Measurements from ENCODE around the gene CSTPP1. TPM values are rescaled to one million over a fixed set of nuclear protein-coding genes. Genes with fewer than 3 reads are reported as not detected.

CSTPP1 gene
- total RNA-seq, 4 donors from 2014 or later: 4.3 to 8.1 (median 6.4) TPM

DNA sequence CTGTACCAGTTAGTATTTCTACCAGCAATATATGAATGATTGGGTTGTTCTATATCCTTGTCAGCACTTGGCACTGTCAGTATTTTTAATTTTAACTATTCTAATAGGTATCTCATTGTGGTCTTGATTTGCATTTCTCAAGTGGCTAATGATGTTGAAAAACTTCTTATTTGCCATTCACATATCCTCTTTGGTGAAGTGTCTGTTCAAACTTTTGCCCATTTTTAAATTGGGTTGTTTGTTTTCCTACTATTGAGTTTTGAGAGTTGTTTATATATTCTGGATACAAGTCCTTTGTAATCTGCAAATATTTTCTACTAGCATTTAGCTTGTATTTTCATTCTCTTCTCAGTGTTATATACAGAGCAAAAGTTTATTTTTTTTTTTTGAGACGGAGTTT, 82.1 kb downstream of the CSTPP1 start:
- Histone ChIP-seq H3K4me1 (no peaks in the 10 kb centered on the region), H3K36me3 (no peaks in the 10 kb centered on the region), H3K9me3 (no peaks in the 10 kb centered on the region), H3K4me3 (no peak overlapping the region), H3K27ac (no peak overlapping the region), H3K27me3 (no peaks in the 10 kb centered on the region)
- no peak for TF ChIP-seq POLR2A (IDR thresholded peaks at IDR 0.05)
- TF ChIP-seq, protein P1, sequence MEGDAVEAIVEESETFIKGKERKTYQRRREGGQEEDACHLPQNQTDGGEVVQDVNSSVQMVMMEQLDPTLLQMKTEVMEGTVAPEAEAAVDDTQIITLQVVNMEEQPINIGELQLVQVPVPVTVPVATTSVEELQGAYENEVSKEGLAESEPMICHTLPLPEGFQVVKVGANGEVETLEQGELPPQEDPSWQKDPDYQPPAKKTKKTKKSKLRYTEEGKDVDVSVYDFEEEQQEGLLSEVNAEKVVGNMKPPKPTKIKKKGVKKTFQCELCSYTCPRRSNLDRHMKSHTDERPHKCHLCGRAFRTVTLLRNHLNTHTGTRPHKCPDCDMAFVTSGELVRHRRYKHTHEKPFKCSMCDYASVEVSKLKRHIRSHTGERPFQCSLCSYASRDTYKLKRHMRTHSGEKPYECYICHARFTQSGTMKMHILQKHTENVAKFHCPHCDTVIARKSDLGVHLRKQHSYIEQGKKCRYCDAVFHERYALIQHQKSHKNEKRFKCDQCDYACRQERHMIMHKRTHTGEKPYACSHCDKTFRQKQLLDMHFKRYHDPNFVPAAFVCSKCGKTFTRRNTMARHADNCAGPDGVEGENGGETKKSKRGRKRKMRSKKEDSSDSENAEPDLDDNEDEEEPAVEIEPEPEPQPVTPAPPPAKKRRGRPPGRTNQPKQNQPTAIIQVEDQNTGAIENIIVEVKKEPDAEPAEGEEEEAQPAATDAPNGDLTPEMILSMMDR (IDR thresholded peaks at IDR 0.05 in 4 of 5, conservative IDR thresholded peaks at IDR 0.05 in 1 of 5): no peak
- intact Hi-C loops (cut with DNase I; ENCODE audit: low total_unique reads): no loop called here
- ATAC-seq: no peak
- in situ Hi-C loops (cut with MboI; ENCODE audit: low sequenced_read_pairs in 4 of 4): no loop called here
- DNase-seq: no peak

DNA sequence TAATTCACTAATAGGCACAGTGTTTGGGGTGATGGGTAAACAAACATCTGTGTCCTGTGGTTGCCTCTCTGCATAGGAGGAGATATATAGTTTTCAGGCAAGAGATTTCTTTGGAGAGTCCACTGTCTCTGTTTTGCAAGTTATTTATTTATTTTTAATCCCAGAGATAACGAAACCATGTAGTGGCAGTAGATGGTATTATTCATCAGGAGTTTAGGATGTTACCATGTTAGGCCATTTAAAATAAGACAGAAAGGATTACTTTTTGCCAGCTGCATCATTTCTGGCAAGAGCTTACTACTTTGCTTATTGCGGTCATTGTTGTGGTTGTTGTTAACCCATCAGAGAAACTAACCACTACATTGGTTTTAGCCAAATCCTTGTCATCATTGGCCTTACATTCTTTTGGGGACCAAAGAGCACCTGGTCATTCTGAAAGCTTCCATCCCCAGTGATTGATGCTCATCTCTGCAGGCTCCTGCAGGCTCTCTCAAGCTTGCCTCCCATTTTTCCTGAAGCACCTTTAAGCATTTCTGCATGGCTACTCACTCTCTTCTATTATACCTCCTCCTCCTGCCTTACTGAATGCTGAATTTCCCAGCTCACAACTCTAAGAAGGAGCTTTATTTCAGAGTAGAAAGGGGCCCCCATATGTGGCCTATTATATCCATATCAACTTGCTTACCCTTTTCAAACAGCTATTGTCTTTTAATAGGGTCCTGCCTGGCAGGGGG, 84.4 kb downstream of the CSTPP1 start:
- in situ Hi-C loops (cut with MboI; ENCODE audit: low sequenced_read_pairs in 4 of 4) (no loop called here), intact Hi-C loops (cut with DNase I; ENCODE audit: low total_unique reads) (no loop called here)
- H3K36me3 ChIP-seq: no peaks in the 10 kb centered on the region

DNA sequence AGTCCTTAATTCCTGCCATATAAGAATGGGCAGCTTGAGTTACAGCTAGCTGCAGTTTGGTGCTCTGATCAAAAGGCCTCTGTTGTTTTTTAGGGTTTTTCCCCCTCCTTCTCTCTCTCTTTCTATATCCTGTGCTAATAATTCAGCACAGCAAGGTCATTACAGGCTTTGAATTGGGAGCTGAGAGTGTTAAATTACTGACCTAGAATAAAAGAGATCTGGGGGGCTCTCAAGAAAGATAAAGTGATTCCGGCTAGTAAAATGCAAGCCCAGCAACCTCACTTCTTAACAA, 84.9 kb downstream of the CSTPP1 start:
- Histone ChIP-seq H3K4me1 (no peaks in the 10 kb centered on the region), H3K27ac (no peak overlapping the region), H3K36me3 (no peaks in the 10 kb centered on the region), H3K27me3 (no peaks in the 10 kb centered on the region), H3K9me3 (no peaks in the 10 kb centered on the region), H3K4me3 (no peak overlapping the region)
- ATAC-seq: no peak
- intact Hi-C loops (cut with DNase I; ENCODE audit: low total_unique reads) (no loop called here), in situ Hi-C loops (cut with MboI; ENCODE audit: low sequenced_read_pairs in 4 of 4) (no loop called here)
- TF ChIP-seq POLR2A (IDR thresholded peaks at IDR 0.05): no peak
- TF ChIP-seq, protein P1 (IDR thresholded peaks at IDR 0.05 in 4 of 5, conservative IDR thresholded peaks at IDR 0.05 in 1 of 5): no peak
- DNase-seq: no peak

More for the DNA sequence above, 84.4 kb downstream of the CSTPP1 start:
- Histone ChIP-seq H3K27me3 (no peaks in the 10 kb centered on the region), H3K27ac (no peak overlapping the region), H3K4me1 (no peaks in the 10 kb centered on the region), H3K4me3 (no peak overlapping the region), H3K9me3 (no peaks in the 10 kb centered on the region)
- no peak for DNase-seq
- TF ChIP-seq, protein P1 (IDR thresholded peaks at IDR 0.05 in 4 of 5, conservative IDR thresholded peaks at IDR 0.05 in 1 of 5): no peak
- TF ChIP-seq POLR2A (IDR thresholded peaks at IDR 0.05): no peak
- no peak for ATAC-seq

DNA sequence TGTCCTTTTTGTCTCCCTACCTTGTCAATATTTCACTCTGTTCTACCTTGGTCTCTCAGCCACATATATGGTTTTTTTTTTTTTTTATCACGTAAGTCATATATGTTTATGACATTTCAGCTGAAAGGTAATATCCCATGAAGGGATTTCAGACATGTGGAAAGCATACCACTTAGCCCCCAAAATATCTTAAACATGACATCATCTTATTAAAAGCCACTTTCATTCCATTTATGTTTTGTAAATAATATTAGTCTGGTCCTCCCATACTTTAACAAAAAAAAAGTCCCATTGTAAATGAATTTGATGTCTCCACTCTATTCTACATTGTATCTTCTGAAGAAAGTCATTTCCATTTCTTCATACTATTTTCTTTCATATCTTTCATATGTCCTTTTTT, 85.4 kb downstream of the CSTPP1 start:
- intact Hi-C loops (cut with DNase I; ENCODE audit: low total_unique reads): no loop called here
- TF ChIP-seq POLR2A (IDR thresholded peaks at IDR 0.05): no peak
- TF ChIP-seq, protein P1 (IDR thresholded peaks at IDR 0.05 in 4 of 5, conservative IDR thresholded peaks at IDR 0.05 in 1 of 5): no peak
- no peak overlapping the region for H3K27ac ChIP-seq
- no peak overlapping the region for H3K4me3 ChIP-seq
- no peaks in the 10 kb centered on the region for H3K27me3 ChIP-seq
- H3K36me3 ChIP-seq: no peaks in the 10 kb centered on the region
- DNase-seq (no peak), ATAC-seq (no peak)
- H3K4me1 ChIP-seq: no peaks in the 10 kb centered on the region
- in situ Hi-C loops (cut with MboI; ENCODE audit: low sequenced_read_pairs in 4 of 4): no loop called here
- no peaks in the 10 kb centered on the region for H3K9me3 ChIP-seq

All from gastrocnemius medialis (tissue), 4 donors.